ENCODE data around the gene TMEM184A. TPM values are rescaled to one million over a fixed set of nuclear protein-coding genes. Genes with fewer than 3 reads are reported as not detected.
A peak's percentile ranks its signal among the peaks of the same experiment; 100 is the strongest.

The TMEM184A gene
- total and polyA plus RNA-seq, 2 of the 13 experiments (the other 11 are each of a cell fraction or from before 2014, with no cell fraction given): 9.5 to 20.4 TPM

DNA sequence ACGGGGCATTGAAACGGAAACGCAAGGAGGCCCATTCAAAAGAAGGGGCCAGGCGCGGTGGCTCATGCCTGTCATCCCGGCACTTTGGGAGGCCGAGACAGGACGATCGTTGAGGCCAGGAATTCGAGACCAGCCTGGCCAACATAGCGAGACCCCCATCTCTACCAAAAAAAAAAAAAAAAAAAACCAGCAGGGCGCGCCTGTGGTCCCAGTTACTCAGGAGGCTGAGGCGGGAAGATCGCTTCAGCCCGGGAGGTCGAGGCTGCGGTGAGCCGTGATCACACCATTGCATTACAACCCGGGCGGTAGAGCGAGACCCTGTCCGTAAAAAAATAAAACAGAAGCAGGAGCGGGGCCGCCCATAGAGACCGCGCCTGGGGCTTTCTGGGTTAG lies 13.4 kb upstream of the TMEM184A start (continued):
- no peak for TF ChIP-seq ZNF646 (CRISPR knock-in tag; IDR thresholded peaks at IDR 0.05)
- TF ChIP-seq AGO2 (optimal IDR thresholded peaks at IDR 0.05; ENCODE audit: low read depth, low read length): peak; percentile 16
- TF ChIP-seq MXD1 (CRISPR knock-in tag; IDR thresholded peaks at IDR 0.05): no peak
- TF ChIP-seq ZMAT3 (CRISPR knock-in tag; conservative IDR thresholded peaks at IDR 0.05): no peak
- TF ChIP-seq, protein P1, sequence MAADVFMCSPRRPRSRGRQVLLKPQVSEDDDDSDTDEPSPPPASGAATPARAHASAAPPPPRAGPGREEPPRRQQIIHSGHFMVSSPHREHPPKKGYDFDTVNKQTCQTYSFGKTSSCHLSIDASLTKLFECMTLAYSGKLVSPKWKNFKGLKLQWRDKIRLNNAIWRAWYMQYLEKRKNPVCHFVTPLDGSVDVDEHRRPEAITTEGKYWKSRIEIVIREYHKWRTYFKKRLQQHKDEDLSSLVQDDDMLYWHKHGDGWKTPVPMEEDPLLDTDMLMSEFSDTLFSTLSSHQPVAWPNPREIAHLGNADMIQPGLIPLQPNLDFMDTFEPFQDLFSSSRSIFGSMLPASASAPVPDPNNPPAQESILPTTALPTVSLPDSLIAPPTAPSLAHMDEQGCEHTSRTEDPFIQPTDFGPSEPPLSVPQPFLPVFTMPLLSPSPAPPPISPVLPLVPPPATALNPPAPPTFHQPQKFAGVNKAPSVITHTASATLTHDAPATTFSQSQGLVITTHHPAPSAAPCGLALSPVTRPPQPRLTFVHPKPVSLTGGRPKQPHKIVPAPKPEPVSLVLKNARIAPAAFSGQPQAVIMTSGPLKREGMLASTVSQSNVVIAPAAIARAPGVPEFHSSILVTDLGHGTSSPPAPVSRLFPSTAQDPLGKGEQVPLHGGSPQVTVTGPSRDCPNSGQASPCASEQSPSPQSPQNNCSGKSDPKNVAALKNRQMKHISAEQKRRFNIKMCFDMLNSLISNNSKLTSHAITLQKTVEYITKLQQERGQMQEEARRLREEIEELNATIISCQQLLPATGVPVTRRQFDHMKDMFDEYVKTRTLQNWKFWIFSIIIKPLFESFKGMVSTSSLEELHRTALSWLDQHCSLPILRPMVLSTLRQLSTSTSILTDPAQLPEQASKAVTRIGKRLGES (CRISPR knock-in tag; IDR thresholded peaks at IDR 0.05; ENCODE audit: borderline replicate concordance): no peak
- TF ChIP-seq HNRNPL (IDR thresholded peaks at IDR 0.05; ENCODE audit: low read depth, low read length): no peak
- TF ChIP-seq RAD51 (IDR thresholded peaks at IDR 0.05; ENCODE audit: borderline replicate concordance): no peak
- no peak for TF ChIP-seq MEIS2 (CRISPR knock-in tag; IDR thresholded peaks at IDR 0.05)
- TF ChIP-seq EED (CRISPR knock-in tag; IDR thresholded peaks at IDR 0.05): no peak
- TF ChIP-seq ZFY (CRISPR knock-in tag; IDR thresholded peaks at IDR 0.05): no peak
- 0 out of 2 replicates have a peak, but pooled peaks have one; percentile 33 for TF ChIP-seq THAP7 (CRISPR knock-in tag; IDR thresholded peaks at IDR 0.05)
- TF ChIP-seq ARID2 (CRISPR knock-in tag; IDR thresholded peaks at IDR 0.05; ENCODE audit: borderline replicate concordance): 0 out of 2 replicates have a peak, but pooled peaks have one; percentile 26
- no peak for TF ChIP-seq HNRNPUL1 (IDR thresholded peaks at IDR 0.05; ENCODE audit: low read depth, low read length)
- no peak for TF ChIP-seq THRA (CRISPR knock-in tag; IDR thresholded peaks at IDR 0.05; ENCODE audit: borderline replicate concordance)
- peak; percentile 98 for TF ChIP-seq ZNF121 (CRISPR knock-in tag; IDR thresholded peaks at IDR 0.05)
- no peak for TF ChIP-seq PAWR (CRISPR knock-in tag; IDR thresholded peaks at IDR 0.05; ENCODE audit: borderline replicate concordance)
- TF ChIP-seq NCOA2 (CRISPR knock-in tag; IDR thresholded peaks at IDR 0.05): no peak
- no peak for TF ChIP-seq KLF12 (CRISPR knock-in tag; IDR thresholded peaks at IDR 0.05; ENCODE audit: borderline replicate concordance)

Measured in HepG2 (cell line).